HepG2 (cell line): ENCODE measurements around the gene RASGRP4. TPM values are rescaled to one million over a fixed set of nuclear protein-coding genes. Genes with fewer than 3 reads are reported as not detected.

Experiments
- ATAC-seq: fragments of 200-7000 bp; cut with Tn5 transposase; 3 replicates; pipeline ENCODE4 v1.9.1; 2020; ENCODE audit warnings: mild to moderate bottlenecking, moderate library complexity
- BruUV-seq: library from RNA; stranded (reverse); fragments of 400-500 nt; replicated peaks from 2 replicates; lab custom pipeline; 2021; lab: Mats Ljungman, UMichigan
- CTCF ChIA-PET: fragments of 300-600 bp; formaldehyde crosslinking; extraction: SDS; loops from one replicate; lab custom pipeline; 2021; ENCODE audit warnings: low total read pairs, inconsistent platforms, low intra/inter-chr PET ratio; lab: Yijun Ruan, JAX
- POLR2A ChIA-PET: fragments of 350-600 bp; sonication (Branson Sonifier 250); formaldehyde crosslinking; loops from one replicate; lab custom pipeline; 2020; ENCODE audit warnings: antibody characterized with exemption, inconsistent platforms; lab: Yijun Ruan, JAX
- DNase-seq: peaks from one replicate; pipeline ENCODE4 v3.0.0-alpha.2; 2015; ENCODE audit warnings: low spot score
- FAIRE-seq: peaks from 3 replicates; lab custom pipeline; 2011; peaks lifted over from hg19 to GRCh38; lab: Jason Lieb, UNC
- H2AFZ ChIP-seq: one replicate; pipeline ENCODE4 v1.6.1; 2011; ENCODE audit warnings: low read length, inconsistent platforms
- H3K27ac ChIP-seq: fragments of 300-600 bp; 3 replicates; pipeline ENCODE4 v1.8.0; 2011; ENCODE audit warnings: mixed run types, mild to moderate bottlenecking, mixed read lengths, low read length, inconsistent platforms; ENCODE audit not compliant: insufficient read depth; ENCODE audit errors: extremely low read length
- H3K27me3 ChIP-seq, 2 experiments: fragments of 200-600 bp in 1 of 2; 2 replicates in 1 of 2; 3 replicates in 1 of 2; pipeline versions ENCODE4 v1.6.0 to v1.8.0; 2011; ENCODE audit warnings: low read length in 2 of 2, mild to moderate bottlenecking in 2 of 2, moderate library complexity in 2 of 2, inconsistent platforms in 1 of 2; ENCODE audit not compliant: insufficient read depth in 2 of 2, control insufficient read depth in 1 of 2
- H3K36me3 ChIP-seq, 2 experiments: fragments of 200-600 bp in 1 of 2; replicated peaks in 1 of 2; 2 replicates in 1 of 2; 3 replicates in 1 of 2; pipeline versions ENCODE4 v1.5.1 to v1.8.0; 2011; ENCODE audit warnings: low read length in 2 of 2, inconsistent platforms in 1 of 2; ENCODE audit not compliant: insufficient read depth in 2 of 2, control insufficient read depth in 1 of 2
- H3K4me1 ChIP-seq: 2 replicates; pipeline ENCODE4 v1.5.1; 2012; ENCODE audit warnings: low read length, inconsistent platforms; ENCODE audit not compliant: insufficient read depth
- H3K4me2 ChIP-seq: 2 replicates; pipeline ENCODE4 v1.6.0; 2011; ENCODE audit warnings: low read depth, low read length, inconsistent platforms
- H3K4me3 ChIP-seq, 3 experiments: fragments of 200-600 bp in 1 of 3; sonication (generic), shearing (Covaris generic) in 1 of 3; replicated peaks in 1 of 3; 2 replicates each; pipeline ENCODE4 v1.5.1; 2011 to 2016; ENCODE audit warnings: low read length in 3 of 3, inconsistent platforms in 2 of 3, low read depth in 2 of 3, mild to moderate bottlenecking in 2 of 3, control low read depth in 1 of 3, mixed read lengths in 1 of 3; ENCODE audit not compliant: insufficient read depth in 1 of 3
- H3K79me2 ChIP-seq: one replicate; pipeline ENCODE4 v1.6.1; 2011; ENCODE audit warnings: low read length, inconsistent platforms; ENCODE audit not compliant: insufficient read depth
- H3K9ac ChIP-seq: 2 replicates; pipeline ENCODE4 v1.6.0; 2011; ENCODE audit warnings: mild to moderate bottlenecking, low read depth, low read length, inconsistent platforms; ENCODE audit not compliant: insufficient read depth
- H3K9me3 ChIP-seq: 2 replicates; pipeline ENCODE4 v1.5.1; 2012; ENCODE audit warnings: mild to moderate bottlenecking, low read length
- H4K20me1 ChIP-seq: 2 replicates; pipeline ENCODE4 v1.6.0; 2011; ENCODE audit warnings: inconsistent platforms, mild to moderate bottlenecking, low read length, moderate library complexity; ENCODE audit not compliant: insufficient read depth
- FOXJ3 ChIP-seq: sonication (generic); formaldehyde crosslinking; IDR thresholded peaks from 2 replicates; pipeline ENCODE4 v1.4.0; 2020; ENCODE audit warnings: missing genetic modification reagents, mild to moderate bottlenecking, borderline replicate concordance
- HMG20A ChIP-seq: IDR thresholded peaks from 2 replicates; pipeline ENCODE4 v1.6.1; 2016; ENCODE audit warnings: borderline replicate concordance
- HNF4G ChIP-seq, 2 experiments: sonication (generic) in 1 of 2; formaldehyde crosslinking in 1 of 2; IDR thresholded peaks; 2 replicates each; pipeline versions ENCODE4 v1.4.0 to v1.6.1; 2011 to 2020; ENCODE audit warnings: borderline replicate concordance in 2 of 2, low read depth in 2 of 2, mild to moderate bottlenecking in 2 of 2, low read length in 1 of 2, missing genetic modification reagents in 1 of 2, moderate library complexity in 1 of 2
- NFKBIZ ChIP-seq: IDR thresholded peaks from 2 replicates; pipeline ENCODE4 v1.6.1; 2018; ENCODE audit warnings: missing genetic modification reagents, missing compliant biosample characterization
- RBAK ChIP-seq: sonication (generic); formaldehyde crosslinking; IDR thresholded peaks from 2 replicates; pipeline ENCODE4 v1.5.1; 2020; ENCODE audit warnings: mild to moderate bottlenecking, missing genetic modification reagents
- SALL2 ChIP-seq: sonication (generic); formaldehyde crosslinking; IDR thresholded peaks from 2 replicates; pipeline ENCODE4 v1.8.1; 2023; ENCODE audit warnings: mild to moderate bottlenecking, missing genetic modification reagents, inconsistent platforms
- ZNF24 ChIP-seq: fragments of 450-650 bp; IDR thresholded peaks from 2 replicates; pipeline ENCODE4 v1.6.1; 2017; ENCODE audit warnings: antibody characterized with exemption, mild to moderate bottlenecking
- ZNF292 ChIP-seq: sonication (generic); formaldehyde crosslinking; IDR thresholded peaks from 2 replicates; pipeline ENCODE4 v1.8.1; 2022; ENCODE audit warnings: mild to moderate bottlenecking, low read depth, missing genetic modification reagents, borderline replicate concordance
- ZSCAN30 ChIP-seq: sonication (generic); formaldehyde crosslinking; IDR thresholded peaks from 2 replicates; pipeline ENCODE4 v1.5.0; 2020; ENCODE audit warnings: mild to moderate bottlenecking, missing genetic modification reagents
- WGBS: methylation state at CpG from one replicate; pipeline ENCODE4 v1.1.6; 2017; ENCODE audit warnings: low lambda C conversion rate; 5-methylcytosine and 5-hydroxymethylcytosine counted together
- in situ Hi-C: cut with HindIII; loops from 2 replicates; pipeline ENCODE4 v1.10.0; 2017; ENCODE audit warnings: low pct_unique_long_range_greater_than_20kb; ENCODE audit not compliant: extremely low pct_ligation_motif_present
- intact Hi-C: fragments of 100-400 bp; cut with micrococcal nuclease; formaldehyde crosslinking; loops from one replicate; pipeline ENCODE4 v1.10.0; 2022; ENCODE audit not compliant: unreplicated experiment
- polyA plus RNA-seq, 8 experiments: library from polyadenylated mRNA; depleted of rRNA in 3 of 8; stranded (reverse) in 7 of 8; unstranded in 1 of 8; fragments of >200 nt; fragmentation: Illumina TruSeq in 4 of 8; extraction: Trizol in 4 of 8; gene quantifications; 2 replicates each; pipeline versions ENCODE4 v1.2.1 to v1.2.3, GENCODE V29; 2011 to 2016; ENCODE audit warnings: low read depth in 4 of 8, missing spikeins in 1 of 8, mixed read lengths in 1 of 8; ENCODE audit not compliant: insufficient read depth in 1 of 8
- total RNA-seq, 5 experiments: library from RNA; depleted of rRNA; stranded (reverse); fragments of >200 nt; fragmentation: Illumina TruSeq; extraction: Trizol; gene quantifications; 2 replicates each; pipeline ENCODE4 v1.2.3, GENCODE V29; 2016; ENCODE audit warnings: low read depth in 1 of 5
- TF ChIP-seq, protein P1 (sequence below): sonication (generic); formaldehyde crosslinking; IDR thresholded peaks from 2 replicates; pipeline ENCODE4 v1.9.0; 2021; ENCODE audit warnings: missing genetic modification reagents, mild to moderate bottlenecking, borderline replicate concordance
- TF ChIP-seq, protein P2 (sequence below): IDR thresholded peaks from 2 replicates; pipeline ENCODE4 v1.6.1; 2016; ENCODE audit warnings: low read depth, borderline replicate concordance
- TF ChIP-seq, protein P3 (sequence below): sonication (generic); formaldehyde crosslinking; IDR thresholded peaks from 2 replicates; pipeline ENCODE4 v1.4.0; 2020; ENCODE audit warnings: mild to moderate bottlenecking, low read depth, missing genetic modification reagents

The RASGRP4 gene
- total and polyA plus RNA-seq, 2 of the 13 experiments (the other 11 are each of a cell fraction or from before 2014, with no cell fraction given), result not detected

DNA sequence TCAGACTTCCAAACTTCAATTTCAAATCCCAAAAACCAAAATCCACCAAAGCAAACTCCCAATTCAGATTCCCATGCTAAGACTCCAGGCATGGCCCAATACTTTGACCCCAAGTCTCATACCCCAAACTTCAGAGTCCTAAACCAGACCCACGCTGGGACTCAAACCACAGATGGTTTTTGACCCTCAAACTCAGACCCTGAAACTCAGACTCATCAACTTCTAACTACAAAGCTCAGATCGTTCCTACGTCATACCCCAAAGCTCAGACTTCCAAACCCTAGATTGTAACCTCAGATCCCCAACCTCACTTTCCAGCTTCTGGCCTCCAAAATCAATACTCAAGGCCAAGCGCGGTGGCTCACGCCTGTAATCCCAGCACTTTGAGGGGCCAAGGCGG is 19.3 kb upstream of the RASGRP4 start:
- H3K9me3 ChIP-seq, result no peaks in the 10 kb centered on the region
- no peak overlapping the region for H3K9ac ChIP-seq
- no TSS peak for BruUV-seq
- H3K79me2 ChIP-seq, result no peaks in the 10 kb centered on the region
- no peak overlapping the region for H3K4me3 ChIP-seq
- H4K20me1 ChIP-seq, result no peaks in the 10 kb centered on the region
- intact Hi-C loops (no loop called here), in situ Hi-C loops (no loop called here)
- ATAC-seq (no peak), DNase-seq (no peak), FAIRE-seq (no peak)
- POLR2A ChIA-PET, result no interaction called here
- no peak overlapping the region for H3K4me2 ChIP-seq
- WGBS, result 31% methylated on average over 7 of the region's 7 CpGs
- no peak overlapping the region for H3K27ac ChIP-seq
- H3K27me3 ChIP-seq, result peaks cover 4 to 19% of the 10 kb centered on the region in 2 experiments; a peak in 4 of 5 replicates
- H3K4me1 ChIP-seq, result no peaks in the 10 kb centered on the region
- no peak overlapping the region for H2AFZ ChIP-seq
- CTCF ChIA-PET, result no interaction called here
- no peaks in the 10 kb centered on the region for H3K36me3 ChIP-seq
- no peak for TF ChIP-seq ZNF292 (CRISPR knock-in tag)
- no peak for TF ChIP-seq HNF4G (IDR thresholded peaks at IDR 0.05; ENCODE audit: borderline replicate concordance, low read depth, low read length)
- TF ChIP-seq HNF4G (CRISPR knock-in tag; IDR thresholded peaks at IDR 0.05; ENCODE audit: borderline replicate concordance, low read depth), result no peak
- TF ChIP-seq RBAK (CRISPR knock-in tag), result no peak
- no peak for TF ChIP-seq FOXJ3 (CRISPR knock-in tag)
- TF ChIP-seq, protein P1, sequence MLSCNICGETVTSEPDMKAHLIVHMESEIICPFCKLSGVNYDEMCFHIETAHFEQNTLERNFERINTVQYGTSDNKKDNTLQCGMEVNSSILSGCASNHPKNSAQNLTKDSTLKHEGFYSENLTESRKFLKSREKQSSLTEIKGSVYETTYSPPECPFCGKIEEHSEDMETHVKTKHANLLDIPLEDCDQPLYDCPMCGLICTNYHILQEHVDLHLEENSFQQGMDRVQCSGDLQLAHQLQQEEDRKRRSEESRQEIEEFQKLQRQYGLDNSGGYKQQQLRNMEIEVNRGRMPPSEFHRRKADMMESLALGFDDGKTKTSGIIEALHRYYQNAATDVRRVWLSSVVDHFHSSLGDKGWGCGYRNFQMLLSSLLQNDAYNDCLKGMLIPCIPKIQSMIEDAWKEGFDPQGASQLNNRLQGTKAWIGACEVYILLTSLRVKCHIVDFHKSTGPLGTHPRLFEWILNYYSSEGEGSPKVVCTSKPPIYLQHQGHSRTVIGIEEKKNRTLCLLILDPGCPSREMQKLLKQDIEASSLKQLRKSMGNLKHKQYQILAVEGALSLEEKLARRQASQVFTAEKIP, result no peak
- no peak for TF ChIP-seq ZSCAN30 (CRISPR knock-in tag)
- no peak for TF ChIP-seq SALL2 (CRISPR knock-in tag)
- no peak for TF ChIP-seq NFKBIZ (CRISPR knock-in tag)
- TF ChIP-seq, protein P2, sequence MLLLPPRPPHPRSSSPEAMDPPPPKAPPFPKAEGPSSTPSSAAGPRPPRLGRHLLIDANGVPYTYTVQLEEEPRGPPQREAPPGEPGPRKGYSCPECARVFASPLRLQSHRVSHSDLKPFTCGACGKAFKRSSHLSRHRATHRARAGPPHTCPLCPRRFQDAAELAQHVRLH (CRISPR knock-in tag), result no peak
- TF ChIP-seq ZNF24, result no peak
- TF ChIP-seq, protein P3, sequence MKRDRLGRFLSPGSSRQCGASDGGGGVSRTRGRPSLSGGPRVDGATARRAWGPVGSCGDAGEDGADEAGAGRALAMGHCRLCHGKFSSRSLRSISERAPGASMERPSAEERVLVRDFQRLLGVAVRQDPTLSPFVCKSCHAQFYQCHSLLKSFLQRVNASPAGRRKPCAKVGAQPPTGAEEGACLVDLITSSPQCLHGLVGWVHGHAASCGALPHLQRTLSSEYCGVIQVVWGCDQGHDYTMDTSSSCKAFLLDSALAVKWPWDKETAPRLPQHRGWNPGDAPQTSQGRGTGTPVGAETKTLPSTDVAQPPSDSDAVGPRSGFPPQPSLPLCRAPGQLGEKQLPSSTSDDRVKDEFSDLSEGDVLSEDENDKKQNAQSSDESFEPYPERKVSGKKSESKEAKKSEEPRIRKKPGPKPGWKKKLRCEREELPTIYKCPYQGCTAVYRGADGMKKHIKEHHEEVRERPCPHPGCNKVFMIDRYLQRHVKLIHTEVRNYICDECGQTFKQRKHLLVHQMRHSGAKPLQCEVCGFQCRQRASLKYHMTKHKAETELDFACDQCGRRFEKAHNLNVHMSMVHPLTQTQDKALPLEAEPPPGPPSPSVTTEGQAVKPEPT (CRISPR knock-in tag), result no peak
- no peak for TF ChIP-seq HMG20A (CRISPR knock-in tag)
